Natural killer cell (primary cell): ENCODE results near the gene DIO1. TPM values are rescaled to one million over a fixed set of nuclear protein-coding genes. Genes with fewer than 3 reads are reported as not detected.

Experiments
- ATAC-seq, 3 donors: fragments of 150-1000 bp in 2 of 3; fragments of 200-7000 bp in 1 of 3; cut with Tn5 transposase; 1 replicate in 1 of 3; 2 replicates in 2 of 3; pipeline ENCODE4 v1.10.0; 2021; ENCODE audit warnings: mild to moderate bottlenecking in 2 of 3, moderate library complexity in 2 of 3
- DNase-seq, 2 donors: peaks; one replicate each; pipeline versions ENCODE4 v3.0.0 to v3.0.0-alpha.2; 2013 to 2021; ENCODE audit warnings: mixed read lengths in 1 of 2
- H3K27ac ChIP-seq: one replicate; pipeline ENCODE4 v1.5.1; 2013; ENCODE audit warnings: mild to moderate bottlenecking, low read length
- H3K27me3 ChIP-seq: one replicate; pipeline ENCODE4 v1.6.1; 2013; ENCODE audit warnings: low read length; ENCODE audit not compliant: control insufficient read depth, insufficient read depth
- H3K36me3 ChIP-seq: one replicate; pipeline ENCODE4 v1.6.1; 2013; ENCODE audit warnings: low read length; ENCODE audit not compliant: control insufficient read depth, insufficient read depth
- H3K4me1 ChIP-seq: one replicate; pipeline ENCODE4 v1.6.1; 2013; ENCODE audit warnings: low read length; ENCODE audit not compliant: control insufficient read depth, insufficient read depth
- H3K4me3 ChIP-seq: one replicate; pipeline ENCODE4 v1.5.1; 2013; ENCODE audit warnings: low read length
- H3K9me3 ChIP-seq: one replicate; pipeline ENCODE4 v1.6.1; 2013; ENCODE audit warnings: low read length; ENCODE audit not compliant: control insufficient read depth, insufficient read depth
- H3K27ac Mint-ChIP-seq, 2 donors: one replicate each; pipeline ENCODE4 v1.8.0; 2022; ENCODE audit warnings: mild to moderate bottlenecking in 2 of 2, mixed read lengths in 2 of 2, moderate library complexity in 1 of 2
- H3K27me3 Mint-ChIP-seq, 2 donors: one replicate each; pipeline ENCODE4 v1.8.0; 2022; ENCODE audit warnings: low read depth in 2 of 2, mixed read lengths in 2 of 2
- H3K36me3 Mint-ChIP-seq: one replicate; pipeline ENCODE4 v1.8.0; 2022; ENCODE audit warnings: mixed read lengths
- H3K4me1 Mint-ChIP-seq, 2 donors: one replicate each; pipeline ENCODE4 v1.8.0; 2022; ENCODE audit warnings: mixed read lengths in 2 of 2
- H3K4me3 Mint-ChIP-seq: one replicate; pipeline ENCODE4 v1.8.0; 2022; ENCODE audit warnings: mild to moderate bottlenecking, moderate library complexity, mixed read lengths
- H3K9me3 Mint-ChIP-seq, 2 donors: one replicate each; pipeline ENCODE4 v1.8.0; 2022; ENCODE audit warnings: mixed read lengths in 2 of 2
- CTCF ChIP-seq: fragments of 200-600 bp; IDR thresholded peaks from one replicate; pipeline ENCODE4 v1.8.0; 2022; ENCODE audit warnings: antibody characterized with exemption
- WGBS: methylation state at CpG from one replicate; pipeline ENCODE4 v1.1.7; 2013; ENCODE audit warnings: missing lambda C conversion rate; ENCODE audit not compliant: insufficient coverage; 5-methylcytosine and 5-hydroxymethylcytosine counted together
- intact Hi-C: fragments of 100-400 bp; cut with micrococcal nuclease; formaldehyde crosslinking; loops from one replicate; pipeline ENCODE4 v1.14.2; 2022
- total RNA-seq, 4 donors: library from RNA; stranded (reverse); fragments of 120-200 nt in 1 of 4; gene quantifications; one replicate each; pipeline versions ENCODE4 v1.2.3 to v1.2.4, GENCODE V29; 2013 to 2022

DIO1 gene
- total RNA-seq, 3 donors from 2014 or later (not counting 1 experiment from before 2014, with no cell fraction given), result not detected

- Histone ChIP-seq H3K4me3 (no peak overlapping the region), H3K9me3 (peaks cover 8% of the 10 kb centered on the region), H3K36me3 (peaks cover 37% of the 10 kb centered on the region), H3K4me1 (no peaks in the 10 kb centered on the region), H3K27me3 (no peaks in the 10 kb centered on the region), H3K27ac (no peak overlapping the region)
- H3K9me3 Mint-ChIP-seq, result peaks cover 0 to 2% of the 10 kb centered on the region in 2 donors
- no CpG with 5 or more reads among the region's 3 CpGs for WGBS
- H3K36me3 Mint-ChIP-seq, result peaks cover 13% of the 10 kb centered on the region
- peaks cover 10 to 16% of the 10 kb centered on the region in 2 donors for H3K4me1 Mint-ChIP-seq
- no peak for ATAC-seq
- no peaks in the 10 kb centered on the region for H3K27me3 Mint-ChIP-seq
- no peak for TF ChIP-seq CTCF
- peak overlapping the region in 1 of 2 donors; percentile 1 for H3K27ac Mint-ChIP-seq
- no peak overlapping the region for H3K4me3 Mint-ChIP-seq
- intact Hi-C loops, result no loop called here
- no peak for DNase-seq
These were observed 36.9 kb downstream of the DIO1 start for GRCh38 chr1:53930932-53931331.

- no peaks in the 10 kb centered on the region for H3K27me3 Mint-ChIP-seq
- peaks cover 10 to 16% of the 10 kb centered on the region in 2 donors for H3K4me1 Mint-ChIP-seq
- Histone ChIP-seq H3K4me1 (no peaks in the 10 kb centered on the region), H3K27me3 (no peaks in the 10 kb centered on the region), H3K9me3 (peaks cover 8% of the 10 kb centered on the region), H3K27ac (no peak overlapping the region), H3K36me3 (peaks cover 36% of the 10 kb centered on the region), H3K4me3 (no peak overlapping the region)
- DNase-seq (no peak), ATAC-seq (no peak)
- peaks cover 15% of the 10 kb centered on the region for H3K36me3 Mint-ChIP-seq
- intact Hi-C loops, result no loop called here
- no CpG with 5 or more reads among the region's 2 CpGs for WGBS
- no peak overlapping the region for H3K4me3 Mint-ChIP-seq
- peaks cover 0 to 2% of the 10 kb centered on the region in 2 donors for H3K9me3 Mint-ChIP-seq
- H3K27ac Mint-ChIP-seq, result no peak overlapping the region
- TF ChIP-seq CTCF, result no peak
These were observed 37.5 kb downstream of the DIO1 start for GRCh38 chr1:53931523-53931922.

GRCh38 chr1:53934170-53934765, 40.3 kb downstream of the DIO1 start:
- Mint-ChIP-seq H3K4me3 (no peak overlapping the region), H3K4me1 (peaks cover 10 to 18% of the 10 kb centered on the region in 2 donors), H3K9me3 (peaks cover 0 to 2% of the 10 kb centered on the region in 2 donors), H3K27me3 (no peaks in the 10 kb centered on the region), H3K27ac (no peak overlapping the region), H3K36me3 (peaks cover 15% of the 10 kb centered on the region)
- Histone ChIP-seq H3K9me3 (peaks cover 8% of the 10 kb centered on the region), H3K27ac (no peak overlapping the region), H3K4me1 (no peaks in the 10 kb centered on the region), H3K27me3 (no peaks in the 10 kb centered on the region), H3K4me3 (no peak overlapping the region), H3K36me3 (peaks cover 21% of the 10 kb centered on the region)
- no peak for TF ChIP-seq CTCF
- ATAC-seq (no peak), DNase-seq (no peak)
- intact Hi-C loops, result no loop called here
- no CpG with 5 or more reads among the region's 1 CpG for WGBS

GRCh38 chr1:53936430-53936829, 42.4 kb downstream of the DIO1 start:
- ATAC-seq (no peak), DNase-seq (no peak)
- WGBS, result no CpG with 5 or more reads among the region's 1 CpG
- no peak overlapping the region for H3K4me3 Mint-ChIP-seq
- peaks cover 15% of the 10 kb centered on the region for H3K36me3 Mint-ChIP-seq
- TF ChIP-seq CTCF, result no peak
- H3K4me3 ChIP-seq, result no peak overlapping the region
- H3K27me3 Mint-ChIP-seq, result no peaks in the 10 kb centered on the region
- intact Hi-C loops, result no loop called here
- no peaks in the 10 kb centered on the region for H3K4me1 ChIP-seq
- no peak overlapping the region for H3K27ac ChIP-seq
- peaks cover 18 to 20% of the 10 kb centered on the region in 2 donors for H3K4me1 Mint-ChIP-seq
- H3K27ac Mint-ChIP-seq, result peak overlapping the region in 1 of 2 donors; percentile 23
- peaks cover 21% of the 10 kb centered on the region for H3K36me3 ChIP-seq
- H3K27me3 ChIP-seq, result no peaks in the 10 kb centered on the region
- peaks cover 0 to 2% of the 10 kb centered on the region in 2 donors for H3K9me3 Mint-ChIP-seq
- peaks cover 8% of the 10 kb centered on the region for H3K9me3 ChIP-seq
